H1 (cell line): ENCODE results near the gene OSBPL5. TPM values are rescaled to one million over a fixed set of nuclear protein-coding genes. Genes with fewer than 3 reads are reported as not detected.
A peak's percentile ranks its signal among the peaks of the same experiment; 100 is the strongest.

ENCODE experiments used
- CTCF ChIA-PET: fragments of 300-600 bp; sonication (Branson Sonifier 250); formaldehyde crosslinking; loops from one replicate; lab custom pipeline; 2021; ENCODE audit not compliant: partially characterized antibody; lab: Charles Lee
- POLR2A ChIA-PET: fragments of 300-600 bp; sonication (Branson Sonifier 250); formaldehyde crosslinking; loops from one replicate; lab custom pipeline; 2021; ENCODE audit warnings: inconsistent platforms; ENCODE audit not compliant: partially characterized antibody; lab: Charles Lee
- DNase-seq, 2 experiments: peaks; one replicate each; pipeline versions ENCODE4 v3.0.0 to v3.0.0-alpha.2; 2010 to 2022; ENCODE audit warnings: low spot score in 2 of 2, low read depth in 1 of 2, mixed read lengths in 1 of 2
- FAIRE-seq: peaks from 2 replicates; lab custom pipeline; 2011; peaks lifted over from hg19 to GRCh38; lab: Jason Lieb, UNC
- H2AFZ ChIP-seq: 2 replicates; pipeline ENCODE4 v1.8.1; 2012; ENCODE audit warnings: low read length, inconsistent platforms
- H2AK5ac ChIP-seq: 2 replicates; pipeline ENCODE4 v1.6.1; 2013; ENCODE audit warnings: low read depth, low read length
- H2BK120ac ChIP-seq: replicated peaks from 2 replicates; pipeline ENCODE3; 2013; ENCODE audit warnings: low read depth, low read length, inconsistent platforms
- H2BK12ac ChIP-seq: 2 replicates; pipeline ENCODE4 v1.6.1; 2013; ENCODE audit warnings: low read depth, low read length
- H2BK15ac ChIP-seq: 2 replicates; pipeline ENCODE4 v1.6.1; 2013; ENCODE audit warnings: low read length
- H2BK20ac ChIP-seq: 2 replicates; pipeline ENCODE4 v1.6.1; 2013; ENCODE audit warnings: low read length
- H2BK5ac ChIP-seq: 2 replicates; pipeline ENCODE4 v1.6.1; 2013; ENCODE audit warnings: low read depth, low read length
- H3K14ac ChIP-seq: 2 replicates; pipeline ENCODE4 v1.6.1; 2013; ENCODE audit warnings: inconsistent platforms; ENCODE audit not compliant: insufficient read length
- H3K18ac ChIP-seq: 2 replicates; pipeline ENCODE4 v1.6.1; 2013; ENCODE audit warnings: low read length; ENCODE audit errors: extremely low read depth
- H3K23ac ChIP-seq: 2 replicates; pipeline ENCODE4 v1.6.1; 2013; ENCODE audit warnings: inconsistent platforms; ENCODE audit not compliant: insufficient read length
- H3K23me2 ChIP-seq: 2 replicates; pipeline ENCODE4 v1.6.1; 2013; ENCODE audit warnings: low read depth, low read length
- H3K27ac ChIP-seq: 2 replicates; pipeline ENCODE4 v1.6.1; 2011; ENCODE audit warnings: low read depth, low read length, inconsistent platforms
- H3K27me3 ChIP-seq, 4 experiments: replicated peaks in 1 of 4; 1 replicate in 1 of 4; 2 replicates in 3 of 4; pipeline versions ENCODE4 v1.6.1 to v1.8.1; 2011 to 2013; ENCODE audit warnings: low read length in 3 of 4, mild to moderate bottlenecking in 3 of 4, inconsistent platforms in 2 of 4, mixed read lengths in 2 of 4, moderate library complexity in 1 of 4; ENCODE audit not compliant: control insufficient read depth in 3 of 4, insufficient read depth in 3 of 4; ENCODE audit errors: extremely low read depth in 1 of 4
- H3K36me3 ChIP-seq, 4 experiments: 2 replicates each; pipeline versions ENCODE4 v1.6.1 to v1.8.1; 2011 to 2013; ENCODE audit warnings: mild to moderate bottlenecking in 4 of 4, low read length in 3 of 4, moderate library complexity in 2 of 4, control low read depth in 1 of 4, inconsistent platforms in 1 of 4; ENCODE audit not compliant: insufficient read depth in 4 of 4, control insufficient read depth in 2 of 4
- H3K4ac ChIP-seq: replicated peaks from 2 replicates; pipeline ENCODE3; 2013; ENCODE audit warnings: low read length, low read depth, mixed read lengths, inconsistent platforms; ENCODE audit not compliant: insufficient read length
- H3K4me1 ChIP-seq, 4 experiments: replicated peaks in 1 of 4; 1 replicate in 1 of 4; 2 replicates in 3 of 4; pipeline versions ENCODE4 v1.6.1 to v1.8.1; 2011 to 2013; ENCODE audit warnings: low read length in 3 of 4, inconsistent platforms in 2 of 4, mixed read lengths in 1 of 4; ENCODE audit not compliant: insufficient read depth in 4 of 4, control insufficient read depth in 3 of 4
- H3K4me2 ChIP-seq, 2 experiments: 2 replicates each; pipeline versions ENCODE4 v1.6.1 to v1.8.1; 2011 to 2013; ENCODE audit warnings: low read depth in 2 of 2, low read length in 2 of 2, control low read depth in 1 of 2, inconsistent platforms in 1 of 2, mild to moderate bottlenecking in 1 of 2; ENCODE audit not compliant: insufficient read depth in 1 of 2
- H3K4me3 ChIP-seq, 4 experiments: fragments of 200-600, 300-600 bp in 1 of 4; sonication (generic), shearing (Covaris generic), sonication (Bioruptor Twin) in 1 of 4; 2 replicates each; pipeline versions ENCODE4 v1.5.1 to v1.8.1; 2011 to 2016; ENCODE audit warnings: low read length in 4 of 4, low read depth in 3 of 4, control low read depth in 2 of 4, inconsistent platforms in 2 of 4, mild to moderate bottlenecking in 2 of 4, mixed read lengths in 1 of 4, moderate library complexity in 1 of 4; ENCODE audit not compliant: insufficient read depth in 2 of 4; ENCODE audit errors: extremely low read depth in 1 of 4
- H3K56ac ChIP-seq: replicated peaks from 2 replicates; pipeline ENCODE3; 2013; ENCODE audit warnings: low read depth, mild to moderate bottlenecking, mixed read lengths, low read length, inconsistent platforms; ENCODE audit not compliant: insufficient read length
- H3K79me1 ChIP-seq: 2 replicates; pipeline ENCODE4 v1.6.1; 2013; ENCODE audit warnings: low read depth, low read length, control low read depth
- H3K79me2 ChIP-seq, 2 experiments: 2 replicates each; pipeline versions ENCODE4 v1.6.1 to v1.8.1; 2012 to 2013; ENCODE audit warnings: low read length in 2 of 2, mild to moderate bottlenecking in 2 of 2, inconsistent platforms in 1 of 2; ENCODE audit not compliant: insufficient read depth in 2 of 2, control insufficient read depth in 1 of 2
- H3K9ac ChIP-seq, 4 experiments: replicated peaks in 1 of 4; 1 replicate in 1 of 4; 2 replicates in 3 of 4; pipeline versions ENCODE4 v1.6.1 to v1.8.1; 2011 to 2013; ENCODE audit warnings: low read depth in 3 of 4, low read length in 3 of 4, control low read depth in 2 of 4, mild to moderate bottlenecking in 2 of 4, moderate library complexity in 2 of 4, inconsistent platforms in 1 of 4; ENCODE audit errors: extremely low read depth in 1 of 4
- H3K9me3 ChIP-seq, 2 experiments: 2 replicates each; pipeline versions ENCODE4 v1.6.1 to v1.8.1; 2012 to 2013; ENCODE audit warnings: mild to moderate bottlenecking in 2 of 2, moderate library complexity in 2 of 2, control low read depth in 1 of 2, inconsistent platforms in 1 of 2, low read depth in 1 of 2, low read length in 1 of 2, mixed read lengths in 1 of 2; ENCODE audit not compliant: insufficient read depth in 2 of 2
- H4K20me1 ChIP-seq, 2 experiments: replicated peaks in 1 of 2; 2 replicates each; pipeline versions ENCODE3 to v1.8.1; 2011 to 2013; ENCODE audit warnings: inconsistent platforms in 2 of 2, low read length in 2 of 2, mild to moderate bottlenecking in 1 of 2; ENCODE audit not compliant: insufficient read depth in 2 of 2, control insufficient read depth in 1 of 2
- H4K5ac ChIP-seq: 2 replicates; pipeline ENCODE4 v1.6.1; 2013; ENCODE audit warnings: low read length, low read depth, mixed read lengths, inconsistent platforms; ENCODE audit not compliant: insufficient read length
- H4K8ac ChIP-seq: 2 replicates; pipeline ENCODE4 v1.8.0; 2013; ENCODE audit warnings: mild to moderate bottlenecking, moderate library complexity, low read length, inconsistent platforms; ENCODE audit not compliant: insufficient read depth; ENCODE audit errors: extremely low read depth
- H4K91ac ChIP-seq: replicated peaks from 2 replicates; pipeline ENCODE3; 2013; ENCODE audit warnings: low read length, mixed read lengths, inconsistent platforms; ENCODE audit not compliant: insufficient read length
- ASH2L ChIP-seq: fragments of 200-600, 300-600 bp; sonication (generic); IDR thresholded peaks from one replicate; pipeline ENCODE4 v1.7.1; 2017; ENCODE audit warnings: low read length
- BCL11A ChIP-seq, 2 experiments: IDR thresholded peaks; one replicate each; pipeline ENCODE4 v1.6.1; 2011; ENCODE audit warnings: low read depth in 2 of 2, low read length in 2 of 2, mild to moderate bottlenecking in 2 of 2
- WGBS, 2 experiments: shearing (Covaris generic) in 1 of 2; methylation state at CpG; one replicate each; pipeline versions ENCODE4 v1.1.6 to v1.1.7; 2013 to 2015; ENCODE audit warnings: low lambda C conversion rate in 2 of 2, mixed read lengths in 2 of 2, inconsistent platforms in 1 of 2, low coverage in 1 of 2, missing lambda C conversion rate in 1 of 2; ENCODE audit not compliant: insufficient replicate concordance in 2 of 2, insufficient coverage in 1 of 2, insufficient read length in 1 of 2; ENCODE audit errors: extremely low coverage in 1 of 2, missing lambda C conversion rate in 1 of 2; 5-methylcytosine and 5-hydroxymethylcytosine counted together
- polyA plus RNA-seq, 7 experiments: library from polyadenylated mRNA; depleted of rRNA in 3 of 7; stranded (reverse) in 5 of 7; unstranded in 2 of 7; fragments of >200 nt in 5 of 7; fragments of 200-250 nt in 2 of 7; gene quantifications; 1 replicate in 5 of 7; 2 replicates in 1 of 7; 4 replicates in 1 of 7; pipeline versions ENCODE4 v1.2.1 to v1.2.3, GENCODE V29; 2011 to 2013; ENCODE audit warnings: missing spikeins in 2 of 7, mixed read lengths in 2 of 7
- total RNA-seq: library from RNA; stranded (reverse); fragmentation: NEBNext Ultra II Directional; extraction: Animal tissue kit (Norgen Biotek cat#: 25700); gene quantifications from 2 replicates; pipeline ENCODE4 v1.2.1, GENCODE V29; 2021

The OSBPL5 gene
- total and polyA plus RNA-seq, 2 of the 8 experiments (the other 6 are each of a cell fraction or from before 2014, with no cell fraction given) = 3.4 to 9.9 TPM

DNA sequence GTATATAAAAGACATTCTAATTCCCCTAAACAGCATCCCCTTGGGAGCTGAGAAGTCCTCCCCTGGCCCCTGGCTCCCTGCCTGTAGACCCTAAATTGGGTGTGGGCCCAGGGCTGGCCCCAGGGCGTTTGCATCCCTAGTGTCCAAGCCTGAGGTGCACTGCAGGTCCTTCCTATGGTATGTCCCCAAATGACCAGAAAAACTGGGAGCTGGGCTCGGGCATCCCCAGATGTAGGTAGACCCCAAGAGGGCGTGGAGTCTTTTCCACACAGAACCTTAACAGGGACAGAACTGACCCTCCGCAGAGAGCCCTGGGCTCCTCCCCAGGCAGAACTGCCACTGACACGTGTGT lies 782 bp upstream of the OSBPL5 start:
- no peak overlapping the region for H3K23ac ChIP-seq
- H3K9me3 ChIP-seq = no peaks in the 10 kb centered on the region
- no peak overlapping the region; the same call in 1 of the 2 replicates for H2BK15ac ChIP-seq
- peaks cover 4 to 32% (median 19%) of the 10 kb centered on the region in 4 experiments for H3K4me1 ChIP-seq
- TF ChIP-seq BCL11A (IDR thresholded peaks at IDR 0.05; ENCODE audit: low read depth in 2 of 2, low read length in 2 of 2) = no peak
- TF ChIP-seq ASH2L = peak; percentile 6
- TF ChIP-seq, all 59 proteins: peak for 1
- Histone ChIP-seq H3K18ac (no peak overlapping the region), H3K4ac (no peak overlapping the region), H3K9ac (no peak overlapping the region), H4K5ac (no peak overlapping the region), H3K4me3 (no peak overlapping the region), H2AFZ (no peak overlapping the region), H3K27ac (no peak overlapping the region), H2BK120ac (no peak overlapping the region), H3K14ac (no peak overlapping the region), H2BK12ac (peak overlapping the region; percentile 68; the same call in 1 of the 2 replicates), H3K23me2 (peaks cover 13% of the 10 kb centered on the region), H3K56ac (no peak overlapping the region), H3K79me1 (no peaks in the 10 kb centered on the region; the same call in 1 of the 2 replicates), H2AK5ac (no peak overlapping the region), H2BK5ac (no peak overlapping the region), H2BK20ac (no peak overlapping the region), H4K91ac (no peak overlapping the region), H4K8ac (no peak overlapping the region), H3K79me2 (no peaks in the 10 kb centered on the region; a peak in 1 of 4 replicates), H3K4me2 (peak overlapping the region in 1 of 2 experiments; percentile 89; a peak in 1 of 4 replicates), H4K20me1 (peaks cover 0 to 7% of the 10 kb centered on the region in 2 experiments), H3K27me3 (peaks cover 0 to 47% (median 21%) of the 10 kb centered on the region in 4 experiments; a peak in 6 of 7 replicates), H3K36me3 (no peaks in the 10 kb centered on the region)
- 85% methylated on average over 5 of the region's 5 CpGs; no CpG with 5 or more reads in 1 of the 2 experiments for WGBS, 2 experiments
- DNase-seq (no peak), FAIRE-seq (no peak)
- CTCF ChIA-PET = interaction anchor here (0.6 to 1.1 kb wide), 4 partner anchors 23 to 50 kb away, joined by 3 to 5 read pairs (median 4); no protein-coding TSS in a partner anchor
- POLR2A ChIA-PET = interaction anchor here (1.2 to 1.3 kb wide), 2 partner anchors 28 to 29 kb away, joined by 3 read pairs; no protein-coding TSS in a partner anchor
